Astrocyte (in vitro differentiated cells and primary cell): Measurements from ENCODE around the gene CORO2A.

Source experiments
- CTCF ChIP-seq: IDR thresholded peaks from 2 replicates; pipeline ENCODE4 v1.5.1; 2011; ENCODE audit warnings: low read depth, mild to moderate bottlenecking, inconsistent platforms, low read length, moderate library complexity; ENCODE audit not compliant: insufficient read depth
- EZH2 ChIP-seq: IDR thresholded peaks from 2 replicates; pipeline ENCODE4 v1.6.1; 2012; ENCODE audit warnings: mild to moderate bottlenecking, low read length, inconsistent platforms; ENCODE audit not compliant: insufficient read depth

DNA sequence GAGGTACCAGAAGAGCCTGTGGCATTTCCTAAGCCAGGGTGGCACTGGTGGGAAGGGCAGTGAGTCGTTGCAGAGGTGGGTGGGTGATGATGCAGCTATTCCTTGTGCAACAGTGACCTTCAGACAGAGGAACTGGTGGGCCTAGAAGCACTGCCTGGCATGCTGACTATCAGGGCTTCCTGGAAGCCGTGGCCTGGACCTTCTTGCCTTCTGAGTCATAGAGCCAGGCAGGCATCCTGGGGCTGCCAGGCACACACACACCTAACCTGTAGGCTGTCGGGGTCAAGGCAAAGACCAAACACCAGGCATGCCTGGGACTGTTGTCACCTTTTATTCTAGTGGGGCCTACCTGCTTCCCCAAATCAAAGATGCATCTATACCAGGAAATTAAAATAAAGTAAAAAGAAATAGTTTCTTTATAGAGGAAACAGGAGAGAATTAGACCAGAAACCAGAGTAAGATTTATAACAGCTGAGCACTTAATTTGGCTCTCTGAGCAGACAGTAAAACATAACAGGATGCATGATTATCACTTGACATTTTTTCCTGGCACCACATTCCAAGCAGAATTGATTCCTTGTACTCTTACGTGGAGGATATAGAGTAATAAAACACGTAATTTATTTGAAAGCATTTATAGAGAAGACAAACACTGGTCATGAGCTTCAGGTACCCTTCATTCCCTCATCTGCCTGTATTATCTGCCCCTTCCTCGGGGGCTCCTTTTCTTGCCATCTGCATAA is 110.8 kb downstream of the CORO2A start:
- TF ChIP-seq CTCF, result no peak
- no peak for TF ChIP-seq EZH2
